Astrocyte (in vitro differentiated cells and primary cell): ENCODE data around the gene HPD. TPM values are rescaled to one million over a fixed set of nuclear protein-coding genes. Genes with fewer than 3 reads are reported as not detected.
"Not testable (repeated sequence)": the region's sequence is repeated elsewhere in the genome, so short reads cannot be mapped to it uniquely, and the experiment has no call there.

Experiments used
- DNase-seq: peaks from one replicate; pipeline ENCODE4 v3.0.0-alpha.2; 2010; ENCODE audit warnings: low read depth
- FAIRE-seq: peaks from 2 replicates; lab custom pipeline; 2011; peaks lifted over from hg19 to GRCh38; lab: Jason Lieb, UNC
- H2AFZ ChIP-seq: 2 replicates; pipeline ENCODE4 v1.6.0; 2012; ENCODE audit warnings: low read depth, low read length, inconsistent platforms
- H3K27ac ChIP-seq: 2 replicates; pipeline ENCODE4 v1.5.1; 2011; ENCODE audit warnings: low read depth, low read length, inconsistent platforms
- H3K27me3 ChIP-seq: 2 replicates; pipeline ENCODE4 v1.6.0; 2011; ENCODE audit warnings: low read length, inconsistent platforms; ENCODE audit not compliant: insufficient read depth
- H3K36me3 ChIP-seq: 2 replicates; pipeline ENCODE4 v1.5.1; 2011; ENCODE audit warnings: low read length, inconsistent platforms; ENCODE audit not compliant: insufficient read depth
- H3K4me1 ChIP-seq: 2 replicates; pipeline ENCODE4 v1.5.1; 2011; ENCODE audit warnings: low read length, inconsistent platforms; ENCODE audit not compliant: insufficient read depth
- H3K4me2 ChIP-seq: 2 replicates; pipeline ENCODE4 v1.6.0; 2012; ENCODE audit warnings: low read length, inconsistent platforms
- H3K4me3 ChIP-seq: 2 replicates; pipeline ENCODE4 v1.5.1; 2011; ENCODE audit warnings: low read depth, mild to moderate bottlenecking, low read length, inconsistent platforms; ENCODE audit not compliant: insufficient read depth
- H3K79me2 ChIP-seq: 2 replicates; pipeline ENCODE4 v1.6.0; 2012; ENCODE audit warnings: mild to moderate bottlenecking, low read length, inconsistent platforms; ENCODE audit not compliant: insufficient read depth
- H3K9ac ChIP-seq: 2 replicates; pipeline ENCODE4 v1.6.0; 2012; ENCODE audit warnings: mild to moderate bottlenecking, low read length, inconsistent platforms
- H3K9me3 ChIP-seq: 2 replicates; pipeline ENCODE4 v1.5.1; 2012; ENCODE audit warnings: low read depth, mild to moderate bottlenecking, low read length, inconsistent platforms; ENCODE audit not compliant: insufficient read depth
- H4K20me1 ChIP-seq: 2 replicates; pipeline ENCODE4 v1.6.0; 2012; ENCODE audit warnings: low read length, inconsistent platforms; ENCODE audit not compliant: insufficient read depth
- H3K27ac Mint-ChIP-seq: one replicate; pipeline ENCODE4 v1.8.0; 2021; ENCODE audit warnings: mild to moderate bottlenecking, mixed read lengths; ENCODE audit not compliant: unreplicated experiment
- H3K27me3 Mint-ChIP-seq: one replicate; pipeline ENCODE4 v1.8.0; 2021; ENCODE audit warnings: low read depth, mixed read lengths; ENCODE audit not compliant: unreplicated experiment
- H3K36me3 Mint-ChIP-seq: one replicate; pipeline ENCODE4 v1.8.0; 2021; ENCODE audit warnings: low read depth, mixed read lengths; ENCODE audit not compliant: unreplicated experiment
- H3K4me1 Mint-ChIP-seq: one replicate; pipeline ENCODE4 v1.8.0; 2021; ENCODE audit warnings: low read depth, mixed read lengths; ENCODE audit not compliant: unreplicated experiment
- H3K4me3 Mint-ChIP-seq: one replicate; pipeline ENCODE4 v1.8.0; 2021; ENCODE audit warnings: mild to moderate bottlenecking, moderate library complexity, mixed read lengths; ENCODE audit not compliant: unreplicated experiment
- H3K9me3 Mint-ChIP-seq: one replicate; pipeline ENCODE4 v1.8.0; 2021; ENCODE audit warnings: mild to moderate bottlenecking, mixed read lengths; ENCODE audit not compliant: unreplicated experiment
- CTCF ChIP-seq: IDR thresholded peaks from 2 replicates; pipeline ENCODE4 v1.5.1; 2011; ENCODE audit warnings: low read depth, mild to moderate bottlenecking, inconsistent platforms, low read length, moderate library complexity; ENCODE audit not compliant: insufficient read depth
- EZH2 ChIP-seq: IDR thresholded peaks from 2 replicates; pipeline ENCODE4 v1.6.1; 2012; ENCODE audit warnings: mild to moderate bottlenecking, low read length, inconsistent platforms; ENCODE audit not compliant: insufficient read depth
- total RNA-seq: library from RNA; stranded (reverse); gene quantifications from 2 replicates; pipeline ENCODE4 v1.2.1, GENCODE V29; 2021

The HPD gene
- total RNA-seq, 1 donor from 2014 or later = not detected

GRCh38 chr12:121871467-121871866 lies 12.8 kb upstream of the HPD start:
- Histone ChIP-seq H3K9ac (no peak overlapping the region), H3K27me3 (no peaks in the 10 kb centered on the region), H4K20me1 (no peaks in the 10 kb centered on the region), H3K4me1 (peaks cover 6% of the 10 kb centered on the region), H3K36me3 (no peaks in the 10 kb centered on the region), H3K79me2 (no peaks in the 10 kb centered on the region), H3K4me2 (no peak overlapping the region), H3K4me3 (no peak overlapping the region), H2AFZ (no peak overlapping the region), H3K9me3 (no peaks in the 10 kb centered on the region), H3K27ac (no peak overlapping the region)
- TF ChIP-seq CTCF (no peak), EZH2 (no peak)
- Mint-ChIP-seq H3K4me3 (no peak overlapping the region), H3K36me3 (no peaks in the 10 kb centered on the region), H3K4me1 (peaks cover 6% of the 10 kb centered on the region), H3K27ac (no peak overlapping the region), H3K9me3 (no peaks in the 10 kb centered on the region), H3K27me3 (no peaks in the 10 kb centered on the region)
- FAIRE-seq (no peak), DNase-seq (no peak)

GRCh38 chr12:121869229-121869628 lies 10.6 kb upstream of the HPD start:
- DNase-seq, H3K9ac ChIP-seq, H3K4me3 Mint-ChIP-seq, FAIRE-seq, H3K36me3 ChIP-seq, H3K79me2 ChIP-seq, H3K4me1 ChIP-seq, H3K4me3 ChIP-seq, H3K27me3 ChIP-seq, H3K27ac ChIP-seq, H3K9me3 Mint-ChIP-seq, H3K36me3 Mint-ChIP-seq, H3K4me1 Mint-ChIP-seq, H3K27me3 Mint-ChIP-seq, H3K27ac Mint-ChIP-seq, H2AFZ ChIP-seq, H3K4me2 ChIP-seq, H3K9me3 ChIP-seq, H4K20me1 ChIP-seq: not testable (repeated sequence)

GRCh38 chr12:121866331-121866730 lies 7.7 kb upstream of the HPD start:
- FAIRE-seq = no peak
- Mint-ChIP-seq H3K27ac (no peak overlapping the region), H3K9me3 (no peaks in the 10 kb centered on the region), H3K27me3 (no peaks in the 10 kb centered on the region), H3K36me3 (no peaks in the 10 kb centered on the region), H3K4me3 (no peak overlapping the region), H3K4me1 (no peaks in the 10 kb centered on the region)
- no peaks in the 10 kb centered on the region for H4K20me1 ChIP-seq
- no peak for DNase-seq
- no peak overlapping the region for H3K9ac ChIP-seq
- H3K4me2 ChIP-seq = no peak overlapping the region
- H3K4me3 ChIP-seq = no peak overlapping the region
- H3K79me2 ChIP-seq = no peaks in the 10 kb centered on the region
- peaks cover 9% of the 10 kb centered on the region for H3K4me1 ChIP-seq
- H3K36me3 ChIP-seq = no peaks in the 10 kb centered on the region
- H3K9me3 ChIP-seq = no peaks in the 10 kb centered on the region
- H3K27ac ChIP-seq = no peak overlapping the region
- TF ChIP-seq EZH2 = no peak
- TF ChIP-seq CTCF = no peak
- H3K27me3 ChIP-seq = no peaks in the 10 kb centered on the region
- no peak overlapping the region for H2AFZ ChIP-seq
